Suprapubic skin (tissue), 4 donors: ENCODE measurements around the gene CAVIN1.
A peak's percentile ranks its signal among the peaks of the same experiment; 100 is the strongest.

ENCODE experiments used
- CTCF ChIP-seq, 2 donors: fragments of 200-600 bp in 1 of 2; fragments of 450-650 bp in 1 of 2; sonication (generic) in 1 of 2; IDR thresholded peaks; one replicate each; pipeline ENCODE4 v1.5.1; 2016 to 2019; ENCODE audit warnings: antibody characterized with exemption in 2 of 2, mild to moderate bottlenecking in 1 of 2, moderate library complexity in 1 of 2
- POLR2A ChIP-seq, 2 donors: fragments of 450-650 bp; IDR thresholded peaks; one replicate each; pipeline ENCODE4 v1.6.1; 2017; ENCODE audit warnings: antibody characterized with exemption in 2 of 2, mild to moderate bottlenecking in 2 of 2, moderate library complexity in 2 of 2
- POLR2AphosphoS5 ChIP-seq, 3 donors: sonication (generic); formaldehyde crosslinking; IDR thresholded peaks; one replicate each; pipeline ENCODE4 v1.6.1; 2017; ENCODE audit warnings: antibody characterized with exemption in 3 of 3

DNA sequence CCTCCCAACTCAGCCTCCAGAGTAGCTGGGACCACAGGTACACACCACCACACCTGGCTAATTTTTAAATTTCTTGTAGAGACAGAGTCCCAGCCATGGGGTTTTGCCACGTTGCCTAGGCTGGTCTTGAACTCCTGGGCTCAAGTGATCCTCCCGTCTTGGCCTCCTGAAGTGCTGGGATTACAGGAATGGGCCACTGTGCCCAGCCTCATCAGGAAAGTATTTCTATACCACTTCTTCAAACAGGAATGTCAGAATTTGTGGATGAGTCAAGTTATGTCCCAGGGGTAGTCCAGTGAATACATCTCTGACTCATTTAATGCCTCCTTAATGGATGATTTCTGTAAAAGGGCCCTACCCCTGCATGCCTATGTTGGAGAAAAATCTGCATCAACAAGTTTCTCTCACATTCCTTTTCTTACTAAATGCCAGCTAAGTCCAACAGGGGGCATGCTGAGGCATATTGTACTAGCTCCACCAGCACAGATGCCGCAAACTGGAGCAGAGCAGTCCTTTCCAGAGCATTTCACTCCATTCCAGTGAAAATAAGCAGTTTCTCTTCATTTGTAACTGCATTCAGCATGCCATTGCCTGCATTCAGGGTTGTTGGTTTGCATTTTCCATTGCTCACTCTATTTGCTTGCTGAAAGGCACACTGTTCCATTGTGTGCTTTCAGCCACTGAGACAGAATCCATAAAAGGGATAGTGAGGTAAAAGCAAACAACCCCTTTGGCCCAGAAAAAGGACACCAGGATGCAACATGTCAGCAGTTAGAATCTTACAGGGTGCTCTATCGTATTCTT, 5.3 kb upstream of the CAVIN1 start:
- TF ChIP-seq CTCF (IDR thresholded peaks at IDR 0.05) (peak; percentile 60 to 72), POLR2A (IDR thresholded peaks at IDR 0.05) (no peak), POLR2AphosphoS5 (IDR thresholded peaks at IDR 0.05) (no peak)
